Thoracic aorta (tissue), 2 donors: ENCODE measurements around the gene DYNLL1. TPM values are rescaled to one million over a fixed set of nuclear protein-coding genes. Genes with fewer than 3 reads are reported as not detected.
"Not testable (repeated sequence)": the region's sequence is repeated elsewhere in the genome, so short reads cannot be mapped to it uniquely, and the experiment has no call there.

Source experiments
- ATAC-seq: fragments of 150-250 bp; one replicate; pipeline ENCODE4 v1.8.0; 2017; ENCODE audit warnings: low read depth; ENCODE audit not compliant: insufficient number of reproducible peaks, low FRiP score
- DNase-seq: peaks from one replicate; pipeline ENCODE4 v3.0.0-alpha.2; 2020; ENCODE audit warnings: low spot score
- H3K27ac ChIP-seq, 2 donors: fragments of 200-600 bp; sonication (generic); 1 replicate in 1 of 2; 2 replicates in 1 of 2; pipeline ENCODE4 v1.5.1; 2016; ENCODE audit warnings: mild to moderate bottlenecking in 2 of 2, moderate library complexity in 2 of 2
- H3K27me3 ChIP-seq: fragments of 200-600 bp; sonication (generic); replicated peaks from 2 replicates; pipeline ENCODE4 v1.6.0; 2016; ENCODE audit warnings: mild to moderate bottlenecking; ENCODE audit not compliant: insufficient read depth
- H3K36me3 ChIP-seq: fragments of 200-600 bp; sonication (generic); one replicate; pipeline ENCODE4 v1.5.1; 2016
- H3K4me1 ChIP-seq, 2 donors: fragments of 200-600 bp; sonication (generic); 1 replicate in 1 of 2; 2 replicates in 1 of 2; pipeline versions ENCODE4 v1.5.1 to v1.6.0; 2016; ENCODE audit warnings: low read depth in 2 of 2, mild to moderate bottlenecking in 1 of 2; ENCODE audit not compliant: control insufficient read depth in 1 of 2
- H3K4me3 ChIP-seq: fragments of 200-600 bp; sonication (generic); 2 replicates; pipeline ENCODE4 v1.5.1; 2016; ENCODE audit warnings: mild to moderate bottlenecking
- H3K9me3 ChIP-seq: fragments of 200-600 bp; sonication (generic); 2 replicates; pipeline ENCODE4 v1.5.1; 2016
- total RNA-seq, 2 donors: library from RNA; depleted of rRNA; stranded (reverse); fragments of >200 nt; gene quantifications; one replicate each; pipeline versions ENCODE4 v1.1.0 to v1.2.3, GENCODE V29; 2016
- TF ChIP-seq, protein P1 (sequence below): fragments of 200-600 bp; sonication (generic); IDR thresholded peaks from one replicate; pipeline ENCODE4 v1.5.1; 2019; ENCODE audit warnings: antibody characterized with exemption

DYNLL1 gene
- total RNA-seq, 2 donors from 2014 or later: 167 to 199 TPM

DNA sequence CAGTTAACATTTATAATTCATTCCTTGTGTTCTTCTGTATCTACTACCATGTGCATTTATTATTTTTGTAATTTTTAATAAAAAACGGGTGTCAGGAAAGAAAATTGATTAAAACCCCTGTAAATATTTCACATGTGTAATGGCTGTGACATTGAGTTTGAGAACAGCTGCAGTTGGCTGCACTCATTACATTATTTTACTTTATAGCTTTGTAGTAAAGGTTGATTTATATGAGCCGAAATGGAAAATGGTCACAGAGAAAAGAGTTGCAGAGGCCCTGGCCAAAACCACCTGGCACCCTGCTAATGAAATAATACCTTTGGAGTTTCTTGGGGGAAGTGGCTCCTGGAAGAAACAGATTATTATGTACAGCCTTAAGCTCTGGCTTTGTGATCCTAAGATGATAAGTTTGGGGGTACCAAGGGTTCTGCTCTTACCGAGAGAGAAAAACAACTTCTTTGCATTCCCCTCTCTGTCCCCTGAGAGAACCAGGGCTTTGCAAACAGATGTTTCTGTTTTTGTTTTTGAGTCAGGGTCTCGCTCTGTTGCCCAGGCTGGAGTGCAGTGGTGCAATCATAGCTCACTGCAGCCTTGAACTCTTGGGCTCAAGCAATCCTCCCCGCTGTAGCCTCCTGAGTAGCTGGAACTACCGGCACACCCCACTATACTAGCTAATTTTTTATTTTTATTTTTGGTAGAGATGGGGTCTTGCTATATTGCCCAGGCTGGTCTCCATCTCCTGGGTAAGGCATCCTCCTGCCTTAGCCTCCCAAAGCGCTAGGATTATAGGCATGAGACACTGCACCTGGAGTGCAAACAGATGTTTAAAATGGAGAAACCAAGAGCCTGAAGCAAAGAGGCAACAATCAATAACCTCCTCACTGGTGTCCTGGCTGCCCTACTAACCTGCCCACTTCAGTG is 9.7 kb upstream of the DYNLL1 start:
- ATAC-seq: no peak
- TF ChIP-seq, protein P1, sequence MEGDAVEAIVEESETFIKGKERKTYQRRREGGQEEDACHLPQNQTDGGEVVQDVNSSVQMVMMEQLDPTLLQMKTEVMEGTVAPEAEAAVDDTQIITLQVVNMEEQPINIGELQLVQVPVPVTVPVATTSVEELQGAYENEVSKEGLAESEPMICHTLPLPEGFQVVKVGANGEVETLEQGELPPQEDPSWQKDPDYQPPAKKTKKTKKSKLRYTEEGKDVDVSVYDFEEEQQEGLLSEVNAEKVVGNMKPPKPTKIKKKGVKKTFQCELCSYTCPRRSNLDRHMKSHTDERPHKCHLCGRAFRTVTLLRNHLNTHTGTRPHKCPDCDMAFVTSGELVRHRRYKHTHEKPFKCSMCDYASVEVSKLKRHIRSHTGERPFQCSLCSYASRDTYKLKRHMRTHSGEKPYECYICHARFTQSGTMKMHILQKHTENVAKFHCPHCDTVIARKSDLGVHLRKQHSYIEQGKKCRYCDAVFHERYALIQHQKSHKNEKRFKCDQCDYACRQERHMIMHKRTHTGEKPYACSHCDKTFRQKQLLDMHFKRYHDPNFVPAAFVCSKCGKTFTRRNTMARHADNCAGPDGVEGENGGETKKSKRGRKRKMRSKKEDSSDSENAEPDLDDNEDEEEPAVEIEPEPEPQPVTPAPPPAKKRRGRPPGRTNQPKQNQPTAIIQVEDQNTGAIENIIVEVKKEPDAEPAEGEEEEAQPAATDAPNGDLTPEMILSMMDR: no peak
- H3K27ac ChIP-seq: no peak overlapping the region

DNA sequence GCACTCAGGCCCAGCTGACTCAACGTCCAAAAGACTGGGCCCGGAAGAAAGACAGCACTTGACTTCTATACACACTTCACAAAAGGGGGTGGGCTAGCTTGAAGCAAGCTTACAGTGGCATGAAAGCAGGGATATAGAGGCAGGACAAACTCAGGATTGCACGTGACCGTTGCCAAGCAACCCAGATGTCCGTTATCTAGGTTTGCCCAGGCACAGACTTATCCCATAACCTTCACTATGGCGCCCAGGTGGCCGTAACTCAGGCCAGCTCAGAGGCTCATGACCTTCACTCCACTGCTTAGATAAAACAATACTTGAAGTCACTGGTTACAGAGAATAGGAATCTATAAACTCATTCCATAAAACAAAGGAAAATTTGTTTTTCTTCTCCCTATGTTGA is 8.4 kb upstream of the DYNLL1 start:
- ATAC-seq: not testable (repeated sequence)

More for the DNA sequence above, 9.7 kb upstream of the DYNLL1 start:
- Histone ChIP-seq H3K36me3 (peaks cover 3% of the 10 kb centered on the region), H3K27me3 (no peaks in the 10 kb centered on the region), H3K4me1 (peaks cover 0 to 8% of the 10 kb centered on the region in 2 donors), H3K9me3 (no peaks in the 10 kb centered on the region), H3K4me3 (no peak overlapping the region)
- no peak for DNase-seq

DNA sequence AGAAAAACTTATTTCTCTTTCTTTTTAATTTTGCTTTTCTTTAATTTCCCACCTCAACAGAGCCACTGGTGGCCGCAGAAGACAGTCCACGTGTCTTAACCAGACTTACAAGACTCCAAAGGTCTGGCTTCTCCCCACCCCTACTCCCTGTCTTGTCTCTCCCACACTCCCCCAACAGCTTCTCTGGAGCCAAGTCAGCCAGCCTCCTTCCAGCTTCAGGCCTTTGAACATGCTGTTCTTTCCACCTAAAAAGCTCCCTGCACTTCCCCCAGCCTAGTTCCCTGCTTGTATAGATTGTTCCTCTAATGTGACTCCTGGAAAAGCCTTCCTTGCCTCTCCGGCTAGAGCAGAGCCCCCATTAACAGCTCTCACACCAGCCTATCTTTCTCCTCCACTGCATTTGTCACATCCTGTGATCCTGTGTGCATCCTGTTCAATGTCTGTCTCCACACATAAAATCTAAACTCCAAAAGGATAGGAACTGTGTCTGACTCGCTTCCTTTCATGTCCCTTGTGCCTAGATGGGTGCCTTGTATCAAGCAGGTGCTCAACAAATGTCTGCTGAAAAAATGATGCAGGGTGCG is 7.8 kb upstream of the DYNLL1 start:
- ATAC-seq (no peak), DNase-seq (no peak)
- Histone ChIP-seq H3K27me3 (no peaks in the 10 kb centered on the region), H3K9me3 (no peaks in the 10 kb centered on the region), H3K4me3 (no peak overlapping the region), H3K4me1 (peaks cover 0 to 12% of the 10 kb centered on the region in 2 donors), H3K27ac (no peak overlapping the region), H3K36me3 (peaks cover 3% of the 10 kb centered on the region)
- TF ChIP-seq, protein P1: no peak

More for the DNA sequence above, 8.4 kb upstream of the DYNLL1 start:
- DNase-seq, H3K27me3 ChIP-seq, H3K4me3 ChIP-seq, H3K36me3 ChIP-seq, H3K9me3 ChIP-seq, H3K27ac ChIP-seq: not testable (repeated sequence)
- peaks cover 0 to 12% of the 10 kb centered on the region in 2 donors for H3K4me1 ChIP-seq

DNA sequence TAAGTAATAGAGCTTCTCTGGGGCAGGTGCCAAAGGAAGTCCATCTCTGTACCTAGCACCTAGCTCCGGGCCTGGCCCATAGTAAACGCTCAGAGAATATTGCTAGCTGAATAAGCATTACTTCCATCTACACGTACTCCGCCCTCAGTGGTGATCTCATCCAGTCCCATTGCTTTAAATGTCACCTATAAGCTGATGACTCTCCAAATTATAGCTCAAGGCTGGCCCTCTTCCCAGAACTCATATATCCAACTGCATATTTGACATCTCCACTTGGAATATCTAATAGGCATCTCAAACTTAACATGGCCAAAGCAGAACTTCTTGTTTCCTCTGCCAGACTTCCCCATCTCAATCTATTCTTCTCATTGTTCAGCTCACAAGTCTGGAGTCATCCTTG is 6.9 kb upstream of the DYNLL1 start:
- Histone ChIP-seq H3K27ac (no peak overlapping the region), H3K4me3 (no peak overlapping the region), H3K9me3 (no peaks in the 10 kb centered on the region), H3K27me3 (no peaks in the 10 kb centered on the region), H3K36me3 (peaks cover 3% of the 10 kb centered on the region), H3K4me1 (peaks cover 0 to 12% of the 10 kb centered on the region in 2 donors)
- DNase-seq (no peak), ATAC-seq (no peak)
- TF ChIP-seq, protein P1: no peak

DNA sequence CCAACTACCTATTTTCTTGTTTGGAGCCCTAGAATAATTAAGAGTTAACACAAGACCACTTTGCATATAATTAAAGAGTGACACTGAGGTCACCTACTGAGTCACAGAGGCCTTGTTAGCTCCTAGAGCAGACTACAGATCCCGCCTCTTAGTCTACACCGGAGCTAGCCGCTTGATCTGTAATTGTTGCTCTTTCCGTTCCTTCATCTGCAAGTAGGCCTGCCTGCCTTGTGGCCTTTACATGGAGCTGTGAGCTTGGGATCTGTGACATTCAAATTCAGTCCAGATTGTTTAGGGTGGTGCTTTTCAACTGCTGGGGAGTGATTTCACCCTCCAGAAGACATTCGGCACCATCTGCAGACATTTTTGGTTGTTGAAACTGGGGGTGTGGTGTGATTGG is 5.6 kb upstream of the DYNLL1 start:
- Histone ChIP-seq H3K9me3 (no peaks in the 10 kb centered on the region), H3K4me3 (no peak overlapping the region), H3K36me3 (peaks cover 3% of the 10 kb centered on the region), H3K27me3 (no peaks in the 10 kb centered on the region), H3K27ac (peak overlapping the region; percentile 46 to 60), H3K4me1 (peaks cover 0 to 22% of the 10 kb centered on the region in 2 donors)
- DNase-seq (no peak), ATAC-seq (no peak)
- TF ChIP-seq, protein P1: no peak
